Right lobe of liver (tissue), 6 donors: ENCODE measurements around the gene WDPCP. TPM values are rescaled to one million over a fixed set of nuclear protein-coding genes. Genes with fewer than 3 reads are reported as not detected.

Experiments used
- ATAC-seq, 4 donors: fragments of 200-7000 bp; cut with Tn5 transposase; one replicate each; pipeline ENCODE4 v1.9.1; 2020; ENCODE audit warnings: mild to moderate bottlenecking in 4 of 4, moderate library complexity in 4 of 4
- DNase-seq, 3 donors: peaks; one replicate each; pipeline ENCODE4 v3.0.0-alpha.2; 2020
- H3K27ac ChIP-seq, 3 donors: fragments of 200-600 bp; one replicate each; pipeline ENCODE4 v1.8.0; 2022
- H3K27me3 ChIP-seq, 2 donors: fragments of 200-600 bp; one replicate each; pipeline ENCODE4 v1.8.0; 2022
- H3K36me3 ChIP-seq, 4 donors: fragments of 200-600 bp; sonication (generic) in 1 of 4; one replicate each; pipeline versions ENCODE4 v1.5.1 to v1.8.0; 2017 to 2022; ENCODE audit warnings: control low read depth in 1 of 4
- H3K4me1 ChIP-seq, 4 donors: fragments of 200-600 bp; sonication (generic) in 1 of 4; one replicate each; pipeline versions ENCODE4 v1.5.1 to v1.8.0; 2017 to 2022; ENCODE audit warnings: control low read depth in 1 of 4
- H3K4me3 ChIP-seq, 3 donors: fragments of 200-600 bp; one replicate each; pipeline ENCODE4 v1.8.0; 2022
- H3K9me3 ChIP-seq, 4 donors: fragments of 200-600 bp; sonication (generic) in 1 of 4; one replicate each; pipeline versions ENCODE4 v1.5.1 to v1.8.0; 2017 to 2022; ENCODE audit warnings: control low read depth in 1 of 4
- CTCF ChIP-seq, 4 donors: fragments of 200-600 bp in 3 of 4; fragments of 450-650 bp in 1 of 4; IDR thresholded peaks; one replicate each; pipeline versions ENCODE4 v1.5.1 to v1.8.0; 2016 to 2022; ENCODE audit warnings: antibody characterized with exemption in 4 of 4, mild to moderate bottlenecking in 2 of 4
- POLR2A ChIP-seq: fragments of 450-650 bp; IDR thresholded peaks from one replicate; pipeline ENCODE4 v1.6.1; 2017; ENCODE audit warnings: antibody characterized with exemption, mild to moderate bottlenecking
- WGBS: methylation state at CpG from one replicate; pipeline ENCODE4 v1.1.6; 2018; ENCODE audit warnings: low coverage, low lambda C conversion rate; ENCODE audit not compliant: insufficient coverage; ENCODE audit errors: missing lambda C conversion rate; 5-methylcytosine and 5-hydroxymethylcytosine counted together
- intact Hi-C, 2 donors: fragments of 100-400 bp; cut with DNase I; formaldehyde crosslinking; loops; one replicate each; pipeline versions ENCODE4 v1.11.2 to v1.14.1; 2022
- total RNA-seq, 6 experiments: library from RNA; depleted of rRNA in 2 of 6; stranded (reverse); fragments of >200 nt in 2 of 6; fragmentation: NEBNext Ultra II Directional in 3 of 6; extraction: Animal tissue kit (Norgen Biotek cat#: 25700) in 3 of 6; gene quantifications; one replicate each; pipeline versions ENCODE4 v1.1.0 to v1.2.4, GENCODE V29; 2016 to 2023
- donor health status: DM: no; HTN: yes; CAD: no.
- donor health status: DM: no; HTN: no; CAD: no.
- donor health status: DM: no; HTN: no; CAD: no.
- donor health status: DM: no; HTN: yes; CAD: no.
- donor health status: DM: no; HTN: yes; CAD: no.

The WDPCP gene
- total RNA-seq, 6 experiments from 2014 or later, result 2.7 to 4.4 (median 3.0) TPM

DNA sequence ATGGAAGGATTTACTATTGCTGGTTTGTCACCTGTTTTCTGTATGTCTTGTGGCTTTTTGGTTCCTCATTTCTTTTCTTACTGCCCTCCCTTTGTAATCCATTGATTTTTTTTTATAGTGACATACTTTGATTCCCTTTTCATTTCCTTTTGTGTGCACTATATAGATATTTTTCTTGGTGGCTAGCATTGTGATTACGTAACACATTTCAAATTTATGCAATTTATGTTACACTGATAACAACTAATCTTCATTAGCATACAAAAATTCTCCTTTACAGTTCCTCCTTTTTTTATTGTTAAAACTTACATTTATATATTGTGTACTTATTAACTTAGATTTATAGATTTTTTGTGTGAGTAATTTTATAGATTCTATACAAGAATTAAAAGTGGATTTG, 457.1 kb downstream of the WDPCP start:
- intact Hi-C loops, result no loop called here
- Histone ChIP-seq H3K27ac (no peak overlapping the region), H3K4me1 (no peaks in the 10 kb centered on the region), H3K36me3 (no peaks in the 10 kb centered on the region), H3K27me3 (no peaks in the 10 kb centered on the region), H3K4me3 (no peak overlapping the region), H3K9me3 (no peaks in the 10 kb centered on the region)
- DNase-seq (no peak), ATAC-seq (no peak)
- WGBS, result 95% methylated on average over 1 of the region's 1 CpG
- TF ChIP-seq POLR2A, result no peak
- TF ChIP-seq CTCF (IDR thresholded peaks at IDR 0.05), result no peak

DNA sequence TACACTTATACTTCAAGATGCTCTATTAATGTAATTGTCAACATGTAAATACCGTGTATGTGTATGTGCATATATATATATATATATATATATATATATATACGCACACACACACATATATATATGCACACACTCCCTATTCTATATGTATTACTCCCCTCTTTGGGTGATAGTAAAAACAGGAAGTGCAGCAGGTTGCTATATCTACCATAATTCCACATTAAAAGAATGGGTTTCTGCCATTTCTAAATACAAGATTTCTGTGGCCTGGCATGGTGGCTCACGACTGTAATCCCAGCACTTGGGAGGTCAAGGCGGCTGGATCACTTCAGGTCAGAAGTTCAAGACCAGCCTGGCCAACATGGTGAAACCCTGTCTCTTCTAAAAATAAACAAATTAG, 460.7 kb downstream of the WDPCP start:
- H3K36me3 ChIP-seq, result no peaks in the 10 kb centered on the region
- no peak for ATAC-seq
- intact Hi-C loops, result no loop called here
- H3K27ac ChIP-seq, result no peak overlapping the region
- H3K4me1 ChIP-seq, result no peaks in the 10 kb centered on the region
- TF ChIP-seq POLR2A (no peak), CTCF (IDR thresholded peaks at IDR 0.05) (no peak)
- no peak for DNase-seq
- no peaks in the 10 kb centered on the region for H3K9me3 ChIP-seq
- no peaks in the 10 kb centered on the region for H3K27me3 ChIP-seq
- 89% methylated on average over 4 of the region's 4 CpGs for WGBS
- H3K4me3 ChIP-seq, result no peak overlapping the region

- intact Hi-C loops, result no loop called here
Observed at GRCh38 chr2:63124850-63125249, 463.4 kb downstream of the WDPCP start.

GRCh38 chr2:63124218-63124617, 464.1 kb downstream of the WDPCP start:
- Histone ChIP-seq H3K27ac (no peak overlapping the region), H3K27me3 (no peaks in the 10 kb centered on the region), H3K4me1 (no peaks in the 10 kb centered on the region), H3K9me3 (no peaks in the 10 kb centered on the region), H3K36me3 (no peaks in the 10 kb centered on the region), H3K4me3 (no peak overlapping the region)
- DNase-seq (no peak), ATAC-seq (no peak)
- 46% methylated on average over 2 of the region's 2 CpGs for WGBS
- no peak for TF ChIP-seq CTCF (IDR thresholded peaks at IDR 0.05)
- TF ChIP-seq POLR2A, result no peak
- intact Hi-C loops, result no loop called here

More at GRCh38 chr2:63124850-63125249, 463.4 kb downstream of the WDPCP start:
- H3K27ac ChIP-seq, result no peak overlapping the region
- H3K4me3 ChIP-seq, result no peak overlapping the region
- TF ChIP-seq CTCF (IDR thresholded peaks at IDR 0.05) (no peak), POLR2A (no peak)
- H3K27me3 ChIP-seq, result no peaks in the 10 kb centered on the region
- WGBS, result 84% methylated on average over 3 of the region's 3 CpGs
- no peaks in the 10 kb centered on the region for H3K9me3 ChIP-seq
- H3K4me1 ChIP-seq, result no peaks in the 10 kb centered on the region
- no peaks in the 10 kb centered on the region for H3K36me3 ChIP-seq
- no peak for DNase-seq
- no peak for ATAC-seq

DNA sequence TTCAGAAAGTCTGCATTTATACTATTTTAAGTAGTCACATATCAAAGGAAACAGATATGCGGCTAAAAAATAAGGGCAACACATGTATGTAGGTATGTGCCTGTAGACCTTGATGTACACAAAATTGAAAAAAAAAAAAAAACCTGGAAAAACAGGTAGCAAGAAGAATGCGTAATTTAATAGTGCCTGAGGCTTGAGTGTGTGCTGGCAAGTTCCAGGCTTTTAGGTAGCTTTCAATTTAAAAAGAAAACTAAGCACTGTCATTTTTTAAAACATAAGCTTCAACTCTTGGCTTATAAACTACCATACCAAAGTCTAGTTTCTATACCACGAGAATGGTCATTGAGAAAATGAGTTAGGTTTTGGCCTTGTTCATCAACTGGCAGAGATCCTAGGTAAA, 465.4 kb downstream of the WDPCP start:
- WGBS, result 94% methylated on average over 3 of the region's 3 CpGs
- intact Hi-C loops, result no loop called here
- ATAC-seq, result no peak

More for the DNA sequence above, 465.4 kb downstream of the WDPCP start:
- H3K36me3 ChIP-seq, result no peaks in the 10 kb centered on the region
- H3K27me3 ChIP-seq, result no peaks in the 10 kb centered on the region
- H3K4me3 ChIP-seq, result no peak overlapping the region
- no peak for TF ChIP-seq CTCF (IDR thresholded peaks at IDR 0.05)
- no peak for TF ChIP-seq POLR2A
- no peaks in the 10 kb centered on the region for H3K4me1 ChIP-seq
- no peak overlapping the region for H3K27ac ChIP-seq
- no peaks in the 10 kb centered on the region for H3K9me3 ChIP-seq
- DNase-seq, result no peak
